GM23338 (cell line): ENCODE measurements around the gene CDC42BPG.

Experiments
- CREB1 ChIP-seq: fragments of 250-450 bp; sonication (Bioruptor Pico); IDR thresholded peaks from 2 replicates; pipeline ENCODE4 v1.5.0; 2020; ENCODE audit warnings: low read depth, mild to moderate bottlenecking, moderate library complexity
- CTCF ChIP-seq, 2 experiments: fragments of 200-600 bp in 1 of 2; sonication (generic) in 1 of 2; conservative IDR thresholded peaks; 2 replicates each; pipeline versions ENCODE4 v1.5.1 to v1.6.1; 2016 to 2017; ENCODE audit warnings: antibody characterized with exemption in 2 of 2, low read depth in 2 of 2, mild to moderate bottlenecking in 2 of 2, moderate library complexity in 1 of 2
- ETS1 ChIP-seq: IDR thresholded peaks from 2 replicates; pipeline ENCODE4 v1.6.1; 2016; ENCODE audit warnings: antibody characterized with exemption
- EZH2 ChIP-seq: fragments of 200-600 bp; sonication (generic); IDR thresholded peaks from one replicate; pipeline ENCODE4 v1.8.0; 2017; ENCODE audit warnings: antibody characterized with exemption, mild to moderate bottlenecking, low read depth; ENCODE audit not compliant: unreplicated experiment
- JUNB ChIP-seq: IDR thresholded peaks from one replicate; pipeline ENCODE4 v1.6.1; 2016; ENCODE audit warnings: antibody characterized with exemption; ENCODE audit not compliant: unreplicated experiment
- POLR2AphosphoS5 ChIP-seq: IDR thresholded peaks from 2 replicates; pipeline ENCODE4 v1.6.1; 2016; ENCODE audit warnings: antibody characterized with exemption, low read depth
- REST ChIP-seq: IDR thresholded peaks from one replicate; pipeline ENCODE4 v1.6.1; 2018; ENCODE audit warnings: antibody characterized with exemption; ENCODE audit not compliant: unreplicated experiment
- ZNF462 ChIP-seq: fragments of 250-450 bp; sonication (Bioruptor Pico); IDR thresholded peaks from 2 replicates; pipeline ENCODE4 v1.5.0; 2020; ENCODE audit warnings: mild to moderate bottlenecking, moderate library complexity

- TF ChIP-seq CTCF (conservative IDR thresholded peaks at IDR 0.05; ENCODE audit: low read depth in 2 of 2) (peak; percentile 97 to 98), REST (no peak), POLR2AphosphoS5 (no peak), EZH2 (no peak), ETS1 (no peak), CREB1 (CRISPR knock-in tag) (no peak), ZNF462 (CRISPR knock-in tag) (no peak), JUNB (no peak)
Observed at GRCh38 chr11:64846998-64847666, 2.7 kb upstream of the CDC42BPG start.
